Stimulated activated naive CD8-positive, alpha-beta T cell treated with anti-CD3 and anti-CD28 coated beads, Interleukin-15, Interleukin-2, amounts not matched to agents 100 ng/mL and 50 ng/mL, for 24 hours (primary cell): ENCODE measurements around the gene PPP2R3B.
"Not testable (repeated sequence)": the region's sequence is repeated elsewhere in the genome, so short reads cannot be mapped to it uniquely, and the experiment has no call there.

Source experiments
- H3K27ac Mint-ChIP-seq: one replicate; pipeline ENCODE4 v1.8.0; 2021; ENCODE audit warnings: mild to moderate bottlenecking, mixed read lengths
- H3K27me3 Mint-ChIP-seq: one replicate; pipeline ENCODE4 v1.8.0; 2021; ENCODE audit warnings: mixed read lengths
- H3K36me3 Mint-ChIP-seq: one replicate; pipeline ENCODE4 v1.8.0; 2021; ENCODE audit warnings: low read depth, mixed read lengths
- H3K4me1 Mint-ChIP-seq: one replicate; pipeline ENCODE4 v1.8.0; 2021; ENCODE audit warnings: low read depth, mixed read lengths
- H3K4me3 Mint-ChIP-seq: one replicate; pipeline ENCODE4 v1.8.0; 2021; ENCODE audit warnings: mild to moderate bottlenecking, mixed read lengths
- H3K9me3 Mint-ChIP-seq: one replicate; pipeline ENCODE4 v1.8.0; 2021; ENCODE audit warnings: mixed read lengths

The PPP2R3B gene

GRCh38 chrX:389021-389441, 2.3 kb upstream of the PPP2R3B start:
- Mint-ChIP-seq H3K4me1 (peaks cover 13% of the 10 kb centered on the region), H3K36me3 (peaks cover 4% of the 10 kb centered on the region), H3K27ac (no peak overlapping the region), H3K27me3 (no peaks in the 10 kb centered on the region), H3K9me3 (no peaks in the 10 kb centered on the region), H3K4me3 (no peak overlapping the region)

- Mint-ChIP-seq H3K27ac (peak overlapping the region; percentile 98), H3K4me3 (peak overlapping the region; percentile 90), H3K4me1 (peaks cover 15% of the 10 kb centered on the region), H3K27me3 (no peaks in the 10 kb centered on the region), H3K36me3 (peaks cover 4% of the 10 kb centered on the region), H3K9me3 (no peaks in the 10 kb centered on the region)
These were observed 1.0 kb upstream of the PPP2R3B start for GRCh38 chrX:387729-388128.

DNA sequence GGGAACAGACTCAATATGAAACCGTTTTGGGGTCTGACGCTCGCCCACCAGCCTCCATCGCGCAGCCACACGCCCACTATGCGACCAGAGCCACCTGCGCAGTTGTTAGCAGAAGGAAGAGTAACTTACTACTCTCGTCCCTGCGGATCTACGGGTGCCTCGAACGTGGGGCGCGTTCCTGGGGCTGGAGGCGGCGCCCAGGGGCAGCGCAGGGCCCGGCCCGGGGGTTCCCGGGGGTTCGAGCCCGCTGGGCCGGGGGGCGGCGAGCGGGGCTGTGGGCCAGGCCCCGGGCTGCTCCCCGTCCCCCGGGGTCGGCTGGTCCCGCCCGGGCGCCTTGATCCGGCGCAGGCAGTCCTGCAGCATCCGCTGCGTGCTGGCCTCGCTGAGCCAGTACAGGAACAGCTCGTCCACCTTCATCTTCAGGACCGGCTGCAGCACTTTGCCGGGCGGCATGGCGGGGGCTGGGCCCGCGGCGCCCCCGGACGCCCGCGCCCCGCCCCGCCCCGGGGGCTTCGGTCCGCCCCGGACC, 404 bp downstream of the PPP2R3B start:
- Mint-ChIP-seq H3K4me1 (peaks cover 15% of the 10 kb centered on the region), H3K36me3 (peaks cover 4% of the 10 kb centered on the region), H3K9me3 (no peaks in the 10 kb centered on the region), H3K27ac (no peak overlapping the region), H3K27me3 (no peaks in the 10 kb centered on the region), H3K4me3 (peak overlapping the region; percentile 75)

- H3K9me3 Mint-ChIP-seq, H3K27me3 Mint-ChIP-seq, H3K27ac Mint-ChIP-seq, H3K36me3 Mint-ChIP-seq: not testable (repeated sequence)
- Mint-ChIP-seq H3K4me1 (peaks cover 15% of the 10 kb centered on the region), H3K4me3 (peak overlapping the region; percentile 75)
These were observed 971 bp downstream of the PPP2R3B start for GRCh38 chrX:385736-386135.

GRCh38 chrX:384861-385260, 1.8 kb downstream of the PPP2R3B start:
- Mint-ChIP-seq H3K27me3 (no peaks in the 10 kb centered on the region), H3K4me1 (peaks cover 15% of the 10 kb centered on the region), H3K4me3 (no peak overlapping the region), H3K36me3 (peaks cover 4% of the 10 kb centered on the region), H3K9me3 (no peaks in the 10 kb centered on the region), H3K27ac (no peak overlapping the region)

GRCh38 chrX:378443-378842, 8.3 kb downstream of the PPP2R3B start:
- no peak overlapping the region for H3K4me3 Mint-ChIP-seq
- peaks cover 21% of the 10 kb centered on the region for H3K4me1 Mint-ChIP-seq
- H3K36me3 Mint-ChIP-seq: peaks cover 4% of the 10 kb centered on the region
- no peak overlapping the region for H3K27ac Mint-ChIP-seq
- peaks cover 14% of the 10 kb centered on the region for H3K27me3 Mint-ChIP-seq
- H3K9me3 Mint-ChIP-seq: no peaks in the 10 kb centered on the region

GRCh38 chrX:376206-376605, 10.5 kb downstream of the PPP2R3B start:
- Mint-ChIP-seq H3K27me3 (peaks cover 26% of the 10 kb centered on the region), H3K4me1 (peaks cover 38% of the 10 kb centered on the region)
- not testable (repeated sequence) for H3K4me3 Mint-ChIP-seq

DNA sequence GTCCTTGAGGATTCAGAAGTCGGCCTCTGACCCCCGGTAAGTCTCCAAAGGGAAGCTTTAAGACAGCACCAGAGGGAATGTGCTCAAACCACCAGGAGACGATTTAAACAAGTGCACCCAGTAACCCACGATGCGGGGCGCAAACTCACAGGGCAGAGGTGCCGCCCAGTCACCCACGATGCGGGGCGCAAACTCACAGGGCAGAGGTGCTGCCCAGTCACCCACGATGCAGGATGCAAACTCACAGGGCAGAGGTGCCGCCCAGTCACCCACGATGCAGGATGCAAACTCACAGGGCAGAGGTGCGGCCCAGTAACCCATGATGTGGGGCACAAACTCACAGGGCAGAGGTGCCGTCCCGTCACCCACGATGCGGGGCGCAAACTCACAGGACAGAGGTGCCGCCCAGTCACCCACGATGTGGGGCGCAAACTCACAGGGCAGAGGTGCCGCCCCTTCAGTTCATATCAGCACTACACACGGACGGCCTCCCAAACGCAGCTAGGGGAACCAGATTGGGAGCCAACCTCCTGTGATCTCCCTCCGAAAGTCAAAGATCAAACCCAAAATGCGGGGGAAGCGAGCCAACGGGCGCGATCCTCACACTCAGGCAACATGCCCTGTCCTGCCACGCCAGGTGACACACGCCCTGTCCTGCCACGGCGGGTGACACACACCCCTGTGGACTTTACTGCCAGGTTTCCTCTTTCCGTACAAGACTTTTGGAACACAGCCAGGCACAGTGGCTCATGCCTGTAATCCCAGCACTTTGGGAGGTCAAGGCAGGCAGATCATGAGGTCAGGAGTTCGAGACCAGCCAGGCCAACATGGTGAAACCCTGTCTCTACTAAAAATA, 11.3 kb downstream of the PPP2R3B start:
- Mint-ChIP-seq H3K27me3 (peaks cover 26% of the 10 kb centered on the region), H3K9me3 (no peaks in the 10 kb centered on the region), H3K4me3 (peak overlapping the region; percentile 81), H3K36me3 (peaks cover 12% of the 10 kb centered on the region), H3K27ac (no peak overlapping the region), H3K4me1 (peaks cover 43% of the 10 kb centered on the region)

More at GRCh38 chrX:376206-376605, 10.5 kb downstream of the PPP2R3B start:
- H3K36me3 Mint-ChIP-seq: peaks cover 12% of the 10 kb centered on the region
- H3K9me3 Mint-ChIP-seq, H3K27ac Mint-ChIP-seq: not testable (repeated sequence)

- Mint-ChIP-seq H3K27me3 (peaks cover 26% of the 10 kb centered on the region), H3K4me3 (peak overlapping the region; percentile 81), H3K9me3 (no peaks in the 10 kb centered on the region), H3K4me1 (peaks cover 43% of the 10 kb centered on the region), H3K27ac (peak overlapping the region; percentile 31), H3K36me3 (peaks cover 12% of the 10 kb centered on the region)
These were observed 12.1 kb downstream of the PPP2R3B start for GRCh38 chrX:374596-374995.

DNA sequence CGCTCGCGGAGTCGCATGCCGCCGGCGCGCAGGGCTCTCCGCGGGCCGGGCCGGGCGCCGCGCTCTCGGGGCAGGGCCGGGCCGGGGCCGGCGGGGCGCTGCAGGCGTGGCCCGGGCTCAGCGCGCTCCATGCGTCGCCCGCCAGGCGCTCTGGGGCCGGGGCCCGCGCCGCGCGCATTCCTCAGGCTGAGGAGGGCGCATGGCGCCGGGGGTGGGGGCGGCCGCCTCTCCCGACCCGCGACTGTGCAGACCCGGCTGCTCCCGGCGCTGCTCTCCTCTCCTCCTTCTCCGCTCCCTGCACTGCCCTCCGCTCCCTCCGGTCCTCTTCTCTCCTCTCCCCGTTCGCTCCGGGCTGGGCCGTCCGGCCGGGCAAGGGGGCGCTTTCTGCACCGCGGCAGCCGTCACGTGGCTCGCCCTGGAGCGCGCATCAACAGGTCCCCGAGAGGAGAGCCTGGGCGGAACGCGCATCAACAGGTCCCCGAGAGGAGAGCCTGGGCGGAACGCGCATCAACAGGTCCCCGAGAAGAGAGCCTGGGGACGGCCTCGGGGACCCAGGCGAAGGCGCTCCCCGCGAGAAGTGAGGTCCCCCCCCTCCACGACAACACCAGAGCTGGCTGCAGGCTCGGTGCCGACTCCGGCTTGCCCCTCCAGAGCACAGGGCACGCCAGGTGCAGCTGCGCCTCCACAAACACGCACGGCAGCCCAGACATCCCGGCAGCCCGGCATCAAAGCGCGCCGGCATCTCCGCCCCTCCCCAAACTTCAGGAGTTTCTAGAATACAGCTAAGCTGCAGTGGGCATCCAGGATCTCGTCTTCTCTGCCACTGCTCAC, 12.9 kb downstream of the PPP2R3B start:
- Mint-ChIP-seq H3K4me1 (peaks cover 43% of the 10 kb centered on the region), H3K27ac (no peak overlapping the region), H3K9me3 (no peaks in the 10 kb centered on the region)

GRCh38 chrX:372856-373640, 13.7 kb downstream of the PPP2R3B start:
- Mint-ChIP-seq H3K27ac (no peak overlapping the region), H3K4me1 (peaks cover 38% of the 10 kb centered on the region), H3K27me3 (peaks cover 26% of the 10 kb centered on the region), H3K36me3 (peaks cover 12% of the 10 kb centered on the region), H3K4me3 (peak overlapping the region; percentile 75), H3K9me3 (no peaks in the 10 kb centered on the region)

More for the DNA sequence above, 12.9 kb downstream of the PPP2R3B start:
- H3K36me3 Mint-ChIP-seq: peaks cover 12% of the 10 kb centered on the region
- peaks cover 26% of the 10 kb centered on the region for H3K27me3 Mint-ChIP-seq
- H3K4me3 Mint-ChIP-seq: peak overlapping the region; percentile 81

GRCh38 chrX:371907-372306, 14.8 kb downstream of the PPP2R3B start:
- Mint-ChIP-seq H3K9me3 (no peaks in the 10 kb centered on the region), H3K4me1 (peaks cover 38% of the 10 kb centered on the region), H3K27me3 (peaks cover 26% of the 10 kb centered on the region), H3K4me3 (peak overlapping the region; percentile 78), H3K27ac (peak overlapping the region; percentile 36), H3K36me3 (peaks cover 12% of the 10 kb centered on the region)

GRCh38 chrX:370963-371745, 15.6 kb downstream of the PPP2R3B start:
- no peaks in the 10 kb centered on the region for H3K9me3 Mint-ChIP-seq
- H3K27me3 Mint-ChIP-seq: peaks cover 26% of the 10 kb centered on the region
- H3K36me3 Mint-ChIP-seq: peaks cover 12% of the 10 kb centered on the region
- H3K27ac Mint-ChIP-seq: no peak overlapping the region
- H3K4me3 Mint-ChIP-seq: peak overlapping the region; percentile 78
- H3K4me1 Mint-ChIP-seq: peaks cover 38% of the 10 kb centered on the region
